Measurements from ENCODE around the gene MYO1D.

- TF ChIP-seq, protein P1, sequence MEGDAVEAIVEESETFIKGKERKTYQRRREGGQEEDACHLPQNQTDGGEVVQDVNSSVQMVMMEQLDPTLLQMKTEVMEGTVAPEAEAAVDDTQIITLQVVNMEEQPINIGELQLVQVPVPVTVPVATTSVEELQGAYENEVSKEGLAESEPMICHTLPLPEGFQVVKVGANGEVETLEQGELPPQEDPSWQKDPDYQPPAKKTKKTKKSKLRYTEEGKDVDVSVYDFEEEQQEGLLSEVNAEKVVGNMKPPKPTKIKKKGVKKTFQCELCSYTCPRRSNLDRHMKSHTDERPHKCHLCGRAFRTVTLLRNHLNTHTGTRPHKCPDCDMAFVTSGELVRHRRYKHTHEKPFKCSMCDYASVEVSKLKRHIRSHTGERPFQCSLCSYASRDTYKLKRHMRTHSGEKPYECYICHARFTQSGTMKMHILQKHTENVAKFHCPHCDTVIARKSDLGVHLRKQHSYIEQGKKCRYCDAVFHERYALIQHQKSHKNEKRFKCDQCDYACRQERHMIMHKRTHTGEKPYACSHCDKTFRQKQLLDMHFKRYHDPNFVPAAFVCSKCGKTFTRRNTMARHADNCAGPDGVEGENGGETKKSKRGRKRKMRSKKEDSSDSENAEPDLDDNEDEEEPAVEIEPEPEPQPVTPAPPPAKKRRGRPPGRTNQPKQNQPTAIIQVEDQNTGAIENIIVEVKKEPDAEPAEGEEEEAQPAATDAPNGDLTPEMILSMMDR (IDR thresholded peaks at IDR 0.05): no peak
- no peak for TF ChIP-seq SIN3A (IDR thresholded peaks at IDR 0.05; ENCODE audit: borderline replicate concordance, insufficient read depth, low read depth, low read length)
- TF ChIP-seq, protein P2, sequence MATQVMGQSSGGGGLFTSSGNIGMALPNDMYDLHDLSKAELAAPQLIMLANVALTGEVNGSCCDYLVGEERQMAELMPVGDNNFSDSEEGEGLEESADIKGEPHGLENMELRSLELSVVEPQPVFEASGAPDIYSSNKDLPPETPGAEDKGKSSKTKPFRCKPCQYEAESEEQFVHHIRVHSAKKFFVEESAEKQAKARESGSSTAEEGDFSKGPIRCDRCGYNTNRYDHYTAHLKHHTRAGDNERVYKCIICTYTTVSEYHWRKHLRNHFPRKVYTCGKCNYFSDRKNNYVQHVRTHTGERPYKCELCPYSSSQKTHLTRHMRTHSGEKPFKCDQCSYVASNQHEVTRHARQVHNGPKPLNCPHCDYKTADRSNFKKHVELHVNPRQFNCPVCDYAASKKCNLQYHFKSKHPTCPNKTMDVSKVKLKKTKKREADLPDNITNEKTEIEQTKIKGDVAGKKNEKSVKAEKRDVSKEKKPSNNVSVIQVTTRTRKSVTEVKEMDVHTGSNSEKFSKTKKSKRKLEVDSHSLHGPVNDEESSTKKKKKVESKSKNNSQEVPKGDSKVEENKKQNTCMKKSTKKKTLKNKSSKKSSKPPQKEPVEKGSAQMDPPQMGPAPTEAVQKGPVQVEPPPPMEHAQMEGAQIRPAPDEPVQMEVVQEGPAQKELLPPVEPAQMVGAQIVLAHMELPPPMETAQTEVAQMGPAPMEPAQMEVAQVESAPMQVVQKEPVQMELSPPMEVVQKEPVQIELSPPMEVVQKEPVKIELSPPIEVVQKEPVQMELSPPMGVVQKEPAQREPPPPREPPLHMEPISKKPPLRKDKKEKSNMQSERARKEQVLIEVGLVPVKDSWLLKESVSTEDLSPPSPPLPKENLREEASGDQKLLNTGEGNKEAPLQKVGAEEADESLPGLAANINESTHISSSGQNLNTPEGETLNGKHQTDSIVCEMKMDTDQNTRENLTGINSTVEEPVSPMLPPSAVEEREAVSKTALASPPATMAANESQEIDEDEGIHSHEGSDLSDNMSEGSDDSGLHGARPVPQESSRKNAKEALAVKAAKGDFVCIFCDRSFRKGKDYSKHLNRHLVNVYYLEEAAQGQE (IDR thresholded peaks at IDR 0.05; ENCODE audit: insufficient read depth in 1 of 2, low read depth in 2 of 2, low read length in 1 of 2): no peak
Measured at GRCh38 chr17:32489320-32490100, 387.4 kb downstream of the MYO1D start.

Data from Panc1 (cell line).